Stomach (tissue), 4 donors: ENCODE data around the gene CD164.

Source experiments
- CTCF ChIP-seq, 7 experiments: fragments of 450-650 bp in 4 of 7; fragments of 200-600 bp in 3 of 7; sonication (generic) in 3 of 7; IDR thresholded peaks; one replicate each; pipeline ENCODE4 v1.5.1; 2016 to 2019; ENCODE audit warnings: antibody characterized with exemption in 7 of 7, control low read depth in 2 of 7, mild to moderate bottlenecking in 1 of 7
- EP300 ChIP-seq: sonication (generic); formaldehyde crosslinking; IDR thresholded peaks from one replicate; pipeline ENCODE4 v1.6.1; 2017; ENCODE audit warnings: antibody characterized with exemption
- POLR2AphosphoS5 ChIP-seq, 3 donors: sonication (generic); formaldehyde crosslinking; IDR thresholded peaks; one replicate each; pipeline ENCODE4 v1.6.1; 2016; ENCODE audit warnings: antibody characterized with exemption in 3 of 3

GRCh38 chr6:109336221-109336961 is 45.9 kb downstream of the CD164 start:
- TF ChIP-seq EP300 = no peak
- TF ChIP-seq CTCF (IDR thresholded peaks at IDR 0.05) = no peak
- peak in 2 of 3 donors; percentile 62 to 63 for TF ChIP-seq POLR2AphosphoS5 (IDR thresholded peaks at IDR 0.05)
